ENCODE measurements around the gene MKX.

- TF ChIP-seq POLR2A (IDR thresholded peaks at IDR 0.05) (no peak), CTCF (IDR thresholded peaks at IDR 0.05) (no peak), EP300 (IDR thresholded peaks at IDR 0.05) (no peak)
These were observed 107.4 kb downstream of the MKX start for GRCh38 chr10:27638071-27638750.

All from tibial nerve (tissue), 4 donors.